HepG2 (cell line): Measurements from ENCODE around the gene LYZ. TPM values are rescaled to one million over a fixed set of nuclear protein-coding genes. Genes with fewer than 3 reads are reported as not detected.

Experiments used
- AKAP8 ChIP-seq: sonication (generic); formaldehyde crosslinking; IDR thresholded peaks from 2 replicates; pipeline ENCODE4 v1.5.1; 2020; ENCODE audit warnings: mild to moderate bottlenecking, missing genetic modification reagents
- BCL6 ChIP-seq: IDR thresholded peaks from 2 replicates; pipeline ENCODE4 v1.6.1; 2016; ENCODE audit warnings: missing genetic modification reagents, missing compliant biosample characterization
- CC2D1A ChIP-seq: sonication (generic); formaldehyde crosslinking; IDR thresholded peaks from 2 replicates; pipeline ENCODE4 v1.8.1; 2023; ENCODE audit warnings: mild to moderate bottlenecking, missing genetic modification reagents
- CEBPG ChIP-seq: IDR thresholded peaks from 2 replicates; pipeline ENCODE4 v1.6.1; 2016
- ELF1 ChIP-seq: sonication (generic); formaldehyde crosslinking; IDR thresholded peaks from 2 replicates; pipeline ENCODE4 v1.4.0; 2020; ENCODE audit warnings: missing genetic modification reagents
- IRX3 ChIP-seq: sonication (generic); formaldehyde crosslinking; IDR thresholded peaks from 2 replicates; pipeline ENCODE4 v1.8.1; 2023; ENCODE audit warnings: mild to moderate bottlenecking, low read depth, missing genetic modification reagents, borderline replicate concordance
- KLF16 ChIP-seq, 2 experiments: sonication (generic) in 1 of 2; formaldehyde crosslinking in 1 of 2; IDR thresholded peaks; 2 replicates each; pipeline versions ENCODE4 v1.6.1 to v1.8.0; 2016 to 2023; ENCODE audit warnings: missing genetic modification reagents in 2 of 2, missing compliant biosample characterization in 1 of 2
- MAFK ChIP-seq, 2 experiments: IDR thresholded peaks in 1 of 2; conservative IDR thresholded peaks in 1 of 2; 2 replicates each; pipeline ENCODE4 v1.6.1; 2011; ENCODE audit warnings: improper control_type of control experiment in 2 of 2, low read length in 2 of 2
- MEF2D ChIP-seq: sonication (generic); formaldehyde crosslinking; IDR thresholded peaks from 2 replicates; pipeline ENCODE4 v1.5.1; 2020; ENCODE audit warnings: mild to moderate bottlenecking, missing genetic modification reagents
- MIXL1 ChIP-seq: IDR thresholded peaks from 2 replicates; pipeline ENCODE4 v1.6.1; 2016
- MNT ChIP-seq: fragments of 450-650 bp; IDR thresholded peaks from 2 replicates; pipeline ENCODE4 v1.6.1; 2016
- MXD4 ChIP-seq: IDR thresholded peaks from 2 replicates; pipeline ENCODE4 v1.6.1; 2016; ENCODE audit warnings: mild to moderate bottlenecking, missing biosample characterization, missing genetic modification reagents
- POLR2AphosphoS5 ChIP-seq: IDR thresholded peaks from 2 replicates; pipeline ENCODE4 v1.6.1; 2012; ENCODE audit warnings: low read depth, low read length
- SIX4 ChIP-seq: sonication (generic); formaldehyde crosslinking; IDR thresholded peaks from 2 replicates; pipeline ENCODE4 v1.4.0; 2020; ENCODE audit warnings: missing genetic modification reagents
- SUZ12 ChIP-seq: fragments of 150-350 bp; IDR thresholded peaks from 2 replicates; pipeline ENCODE4 v1.6.1; 2014; ENCODE audit warnings: low read depth, low read length
- YEATS4 ChIP-seq: sonication (generic); formaldehyde crosslinking; IDR thresholded peaks from 2 replicates; pipeline ENCODE4 v1.4.0; 2020; ENCODE audit warnings: missing genetic modification reagents, borderline replicate concordance
- ZFP90 ChIP-seq: sonication (generic); formaldehyde crosslinking; IDR thresholded peaks from 2 replicates; pipeline ENCODE4 v1.8.0; 2022; ENCODE audit warnings: missing genetic modification reagents, mild to moderate bottlenecking, inconsistent platforms, borderline replicate concordance
- ZNF142 ChIP-seq: sonication (generic); formaldehyde crosslinking; IDR thresholded peaks from 2 replicates; pipeline ENCODE4 v1.4.0; 2020; ENCODE audit warnings: missing genetic modification reagents
- ZNF501 ChIP-seq: sonication (generic); formaldehyde crosslinking; IDR thresholded peaks from 2 replicates; pipeline ENCODE4 v1.5.1; 2020; ENCODE audit warnings: mild to moderate bottlenecking, moderate library complexity, missing genetic modification reagents
- ZNF670 ChIP-seq: sonication (generic); formaldehyde crosslinking; IDR thresholded peaks from 2 replicates; pipeline ENCODE4 v1.8.0; 2022; ENCODE audit warnings: mild to moderate bottlenecking, missing genetic modification reagents, borderline replicate concordance
- polyA plus RNA-seq, 8 experiments: library from polyadenylated mRNA; depleted of rRNA in 3 of 8; stranded (reverse) in 7 of 8; unstranded in 1 of 8; fragments of >200 nt; fragmentation: Illumina TruSeq in 4 of 8; extraction: Trizol in 4 of 8; gene quantifications; 2 replicates each; pipeline versions ENCODE4 v1.2.1 to v1.2.3, GENCODE V29; 2011 to 2016; ENCODE audit warnings: low read depth in 4 of 8, missing spikeins in 1 of 8, mixed read lengths in 1 of 8; ENCODE audit not compliant: insufficient read depth in 1 of 8
- total RNA-seq, 5 experiments: library from RNA; depleted of rRNA; stranded (reverse); fragments of >200 nt; fragmentation: Illumina TruSeq; extraction: Trizol; gene quantifications; 2 replicates each; pipeline ENCODE4 v1.2.3, GENCODE V29; 2016; ENCODE audit warnings: low read depth in 1 of 5
- TF ChIP-seq, protein P1 (sequence below): sonication (generic); formaldehyde crosslinking; IDR thresholded peaks from 2 replicates; pipeline ENCODE4 v1.8.1; 2022; ENCODE audit warnings: low read depth, mild to moderate bottlenecking, missing genetic modification reagents

LYZ gene
- total and polyA plus RNA-seq, 2 of the 13 experiments (the other 11 are each of a cell fraction or from before 2014, with no cell fraction given) = 1,788 to 2,054 TPM

DNA sequence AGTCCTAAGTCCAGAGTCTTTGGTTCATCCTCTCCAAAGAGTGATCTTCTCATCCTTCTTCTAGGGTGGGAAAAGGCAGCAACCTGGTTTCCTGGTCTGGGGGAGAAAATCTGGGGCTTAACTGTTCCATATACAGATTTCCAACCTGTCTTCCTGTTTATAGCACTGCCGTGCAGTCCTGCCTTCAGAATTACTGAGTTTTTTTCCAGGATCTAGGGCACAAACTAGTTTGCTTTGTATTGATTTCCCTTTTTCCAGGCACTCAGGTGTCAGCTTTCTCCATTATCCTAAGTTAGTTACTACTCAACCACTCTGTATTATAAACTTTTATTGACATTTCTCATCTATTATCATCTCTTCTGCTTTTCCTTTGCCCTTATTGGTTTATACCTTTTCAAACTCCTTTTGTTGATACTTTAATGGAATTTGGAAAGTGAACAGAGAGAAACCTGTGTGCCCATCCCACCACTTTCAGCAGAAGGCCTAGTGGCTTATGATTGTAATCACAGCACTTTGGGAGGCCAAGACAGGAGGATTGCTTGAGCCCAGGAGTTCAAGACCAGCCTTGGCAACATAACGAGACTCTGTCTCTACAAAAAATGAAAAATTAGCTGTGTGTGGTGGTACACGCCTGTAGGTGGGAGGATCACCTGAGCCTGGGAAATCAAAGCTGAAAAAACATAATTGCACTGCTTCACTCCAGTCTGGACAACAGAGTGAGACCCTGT lies 4.1 kb upstream of the LYZ start (continued):
- TF ChIP-seq CC2D1A (no peak), ZFP90 (CRISPR knock-in tag) (no peak), SUZ12 (no peak), AKAP8 (CRISPR knock-in tag) (no peak), MAFK (conservative IDR thresholded peaks at IDR 0.05 in 1 of 2, IDR thresholded peaks at IDR 0.05 in 1 of 2; ENCODE audit: low read length in 2 of 2) (no peak), MXD4 (CRISPR knock-in tag) (no peak), POLR2AphosphoS5 (no peak), CEBPG (CRISPR knock-in tag) (no peak), KLF16 (CRISPR knock-in tag; IDR thresholded peaks at IDR 0.05) (0 out of 4 replicates have a peak, but pooled peaks of 1 of the 2 experiments have one; percentile 35), ELF1 (0 out of 2 replicates have a peak, but pooled peaks have one; percentile 17), SIX4 (CRISPR knock-in tag) (peak; percentile 42; the same call in 1 of the 2 replicates), MIXL1 (0 out of 2 replicates have a peak, but pooled peaks have one; percentile 25), IRX3 (CRISPR knock-in tag) (no peak), BCL6 (CRISPR knock-in tag) (no peak), ZNF501 (no peak), ZNF670 (CRISPR knock-in tag) (no peak), ZNF142 (no peak), MEF2D (CRISPR knock-in tag) (no peak), YEATS4 (no peak), MNT (no peak)
- TF ChIP-seq, protein P1, sequence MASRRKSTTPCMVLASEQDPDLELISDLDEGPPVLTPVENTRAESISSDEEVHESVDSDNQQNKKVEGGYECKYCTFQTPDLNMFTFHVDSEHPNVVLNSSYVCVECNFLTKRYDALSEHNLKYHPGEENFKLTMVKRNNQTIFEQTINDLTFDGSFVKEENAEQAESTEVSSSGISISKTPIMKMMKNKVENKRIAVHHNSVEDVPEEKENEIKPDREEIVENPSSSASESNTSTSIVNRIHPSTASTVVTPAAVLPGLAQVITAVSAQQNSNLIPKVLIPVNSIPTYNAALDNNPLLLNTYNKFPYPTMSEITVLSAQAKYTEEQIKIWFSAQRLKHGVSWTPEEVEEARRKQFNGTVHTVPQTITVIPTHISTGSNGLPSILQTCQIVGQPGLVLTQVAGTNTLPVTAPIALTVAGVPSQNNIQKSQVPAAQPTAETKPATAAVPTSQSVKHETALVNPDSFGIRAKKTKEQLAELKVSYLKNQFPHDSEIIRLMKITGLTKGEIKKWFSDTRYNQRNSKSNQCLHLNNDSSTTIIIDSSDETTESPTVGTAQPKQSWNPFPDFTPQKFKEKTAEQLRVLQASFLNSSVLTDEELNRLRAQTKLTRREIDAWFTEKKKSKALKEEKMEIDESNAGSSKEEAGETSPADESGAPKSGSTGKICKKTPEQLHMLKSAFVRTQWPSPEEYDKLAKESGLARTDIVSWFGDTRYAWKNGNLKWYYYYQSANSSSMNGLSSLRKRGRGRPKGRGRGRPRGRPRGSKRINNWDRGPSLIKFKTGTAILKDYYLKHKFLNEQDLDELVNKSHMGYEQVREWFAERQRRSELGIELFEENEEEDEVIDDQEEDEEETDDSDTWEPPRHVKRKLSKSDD (CRISPR knock-in tag) = 0 out of 2 replicates have a peak, but pooled peaks have one; percentile 31
- TF ChIP-seq, all 625 proteins: peak for 34
